HTR-8/SVneo (cell line): ENCODE measurements around the gene COPS7B.

Source experiments
- DNase-seq: peaks from one replicate; pipeline ENCODE4 v3.0.0; 2011; ENCODE audit warnings: low spot score, mixed read lengths; ENCODE audit not compliant: insufficient read length
- FAIRE-seq: peaks from 2 replicates; lab custom pipeline; 2011; peaks lifted over from hg19 to GRCh38; lab: Jason Lieb, UNC

COPS7B gene

DNA sequence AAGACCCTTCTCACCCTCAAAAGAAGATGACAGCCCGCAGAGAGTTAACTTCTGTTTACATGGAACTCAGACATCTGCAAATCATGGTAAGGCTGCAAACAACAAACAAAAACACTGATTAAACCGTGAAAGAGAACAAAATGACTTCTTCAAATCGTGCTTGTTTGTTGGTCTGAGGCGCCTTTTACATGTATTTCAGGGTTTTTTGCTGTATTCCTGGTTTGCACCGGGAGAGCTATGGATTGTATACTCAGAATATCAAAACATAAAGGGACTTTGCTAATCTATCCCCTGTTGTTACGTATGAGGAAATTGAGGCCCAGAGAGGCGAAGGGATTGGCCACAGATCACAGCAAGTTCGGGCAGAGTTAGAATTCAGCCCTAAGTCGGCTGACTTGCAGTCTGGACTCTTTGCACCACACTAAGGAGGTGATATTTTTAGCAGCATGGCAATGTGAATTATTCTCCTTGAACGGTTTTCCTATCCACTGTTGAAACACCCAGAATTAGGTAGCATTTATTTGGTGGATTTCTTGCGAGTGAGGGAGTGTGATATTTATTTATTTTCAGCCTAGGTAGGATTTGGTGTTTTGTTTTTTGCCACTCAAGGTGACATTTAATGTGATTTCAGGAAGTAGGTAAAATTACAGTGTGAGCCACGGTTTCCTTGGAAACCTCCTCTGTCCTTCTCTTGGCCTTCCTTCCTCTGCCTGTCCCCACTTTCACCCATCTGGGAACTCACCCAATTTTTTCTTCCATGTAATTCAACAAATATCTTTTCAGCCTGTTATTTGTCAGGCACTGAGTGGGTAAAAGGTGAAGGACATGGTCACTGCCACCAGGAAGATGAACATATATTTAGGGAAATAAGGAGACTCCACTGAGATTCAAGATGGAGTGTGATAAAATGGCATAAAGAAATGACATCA lies 4.2 kb upstream of the COPS7B start:
- DNase-seq, result no peak
- FAIRE-seq, result no peak

DNA sequence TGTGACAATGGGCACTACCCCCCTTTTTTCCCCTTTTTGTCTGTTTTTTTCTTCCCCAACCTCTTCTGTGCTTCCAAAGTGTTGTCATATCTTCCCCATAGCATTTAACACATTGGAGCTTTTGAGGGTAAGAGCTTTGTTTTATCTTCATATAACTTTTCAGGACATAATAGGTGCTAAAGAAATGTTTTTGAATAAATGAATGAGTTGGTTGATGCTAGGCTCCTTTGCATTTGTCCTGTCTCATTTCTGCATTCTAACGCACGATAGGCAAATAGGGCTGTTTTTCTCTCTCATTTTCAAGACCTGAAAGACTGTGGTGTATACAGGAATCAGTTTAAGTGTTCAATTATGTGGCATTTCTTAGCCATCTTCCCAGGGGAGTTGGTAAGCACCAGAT lies 832 bp upstream of the COPS7B start:
- DNase-seq (no peak), FAIRE-seq (no peak)

DNA sequence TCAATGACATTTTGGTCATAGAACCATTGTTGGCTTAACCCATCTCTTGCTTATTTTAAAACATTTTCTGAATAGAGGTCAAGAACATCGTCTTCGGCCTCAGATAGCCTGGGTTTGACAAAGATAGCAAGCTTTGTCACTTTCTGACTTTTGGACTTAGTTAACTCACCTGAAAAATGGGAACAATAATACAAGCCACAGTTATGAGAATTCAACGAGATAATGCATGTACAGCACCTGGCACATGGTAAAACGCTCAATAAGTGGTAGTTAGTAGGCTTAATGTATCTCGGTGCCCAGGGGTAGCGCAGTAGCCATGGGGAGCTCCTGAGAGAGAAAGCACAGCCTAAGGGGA lies 446 bp upstream of the COPS7B start:
- no peak for FAIRE-seq

DNA sequence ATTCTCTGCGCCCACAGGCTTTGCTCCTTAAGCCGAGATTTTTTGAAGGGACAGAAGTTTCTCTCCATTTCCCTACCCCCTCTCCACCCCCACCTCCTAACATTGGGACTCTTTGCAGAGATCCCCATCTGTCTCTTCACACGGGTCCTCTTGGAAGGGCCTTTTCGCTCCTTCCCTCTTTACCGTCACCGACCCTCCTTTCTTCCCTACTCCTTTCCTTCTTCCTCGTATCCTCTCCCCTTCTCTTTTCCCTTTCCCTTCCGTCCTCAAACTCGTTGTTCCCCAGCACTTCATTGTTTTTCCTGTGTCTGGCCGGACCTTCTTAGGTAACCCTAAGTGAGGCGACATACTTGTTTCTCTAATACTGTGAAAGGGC lies 660 bp downstream of the COPS7B start:
- DNase-seq (no peak), FAIRE-seq (no peak)

More for the DNA sequence above, 446 bp upstream of the COPS7B start:
- DNase-seq, result no peak

DNA sequence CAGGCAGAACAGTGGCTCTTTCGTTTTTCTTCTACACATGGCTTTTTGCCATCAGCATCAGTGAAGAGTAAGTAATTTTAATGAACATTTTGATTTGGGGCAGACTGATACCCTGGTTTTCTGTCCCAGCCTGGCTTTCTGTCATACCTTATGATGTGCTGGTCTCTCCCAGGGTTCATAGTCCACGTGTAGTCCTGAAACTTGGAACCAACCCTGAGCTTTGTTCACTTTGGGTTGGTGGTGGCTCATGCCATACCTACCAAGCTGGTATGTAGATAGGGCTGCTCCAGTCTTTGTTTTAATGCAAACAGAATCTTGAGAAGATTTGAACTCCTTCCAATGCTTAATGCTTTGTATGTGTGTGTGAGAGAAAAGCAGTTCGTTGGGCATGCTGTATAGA lies 4.9 kb downstream of the COPS7B start:
- FAIRE-seq, result no peak

DNA sequence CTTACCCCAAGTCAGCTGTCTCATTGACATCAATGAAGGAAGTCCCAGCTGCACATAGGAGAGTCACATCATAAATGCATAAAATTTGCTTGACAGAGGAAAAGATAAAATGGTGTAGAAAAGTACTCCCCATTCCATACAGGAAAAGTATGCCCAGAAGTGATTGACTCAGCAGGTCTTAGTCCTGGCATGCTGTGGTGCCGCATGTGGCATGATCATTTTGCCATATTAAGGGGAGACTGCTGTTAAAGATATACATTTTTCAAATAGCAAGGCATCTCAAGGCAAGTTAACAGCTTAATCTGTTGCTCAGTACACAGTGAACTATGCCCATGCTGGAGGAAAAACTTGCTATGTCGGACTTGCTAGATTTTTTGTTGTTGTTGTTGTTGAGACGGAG lies 8.1 kb downstream of the COPS7B start:
- FAIRE-seq (no peak), DNase-seq (no peak)

More for the DNA sequence above, 4.9 kb downstream of the COPS7B start:
- DNase-seq, result no peak

DNA sequence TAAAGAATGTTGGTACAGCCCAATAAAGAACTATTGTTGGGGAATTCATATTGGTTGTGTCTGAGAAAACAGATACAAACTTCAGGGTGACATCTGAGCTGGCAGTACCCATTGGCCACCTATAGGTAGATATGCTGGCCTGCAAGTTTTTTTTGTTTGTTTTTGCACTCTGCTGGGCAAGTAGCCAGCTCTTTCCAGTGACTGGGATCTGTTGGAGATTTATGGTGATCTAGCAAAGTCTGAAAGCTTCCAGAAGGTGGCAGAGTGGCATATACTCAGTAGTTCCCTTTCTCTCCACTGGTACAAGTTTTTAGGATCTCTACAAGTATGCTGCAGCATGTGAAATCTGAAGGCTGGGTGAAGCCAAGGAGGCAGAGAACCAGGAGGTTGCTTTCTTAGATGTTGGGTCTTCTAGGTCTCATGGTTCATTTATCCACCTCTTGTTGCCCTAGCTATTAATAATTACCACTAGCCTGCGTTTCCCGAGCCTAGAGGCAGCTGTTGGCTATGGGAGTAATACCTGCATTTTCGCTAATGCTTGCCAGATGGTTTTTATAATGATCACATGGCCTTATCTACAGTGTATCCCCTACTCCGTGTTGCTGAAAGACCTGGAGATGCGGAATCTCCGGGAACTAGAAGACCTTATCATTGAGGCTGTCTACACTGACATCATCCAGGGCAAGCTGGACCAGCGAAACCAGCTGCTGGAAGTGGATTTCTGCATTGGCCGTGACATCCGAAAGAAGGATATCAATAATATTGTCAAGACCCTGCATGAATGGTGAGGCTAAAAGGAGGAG lies 9.5 kb downstream of the COPS7B start:
- peak; percentile 39 for DNase-seq
- no peak for FAIRE-seq

DNA sequence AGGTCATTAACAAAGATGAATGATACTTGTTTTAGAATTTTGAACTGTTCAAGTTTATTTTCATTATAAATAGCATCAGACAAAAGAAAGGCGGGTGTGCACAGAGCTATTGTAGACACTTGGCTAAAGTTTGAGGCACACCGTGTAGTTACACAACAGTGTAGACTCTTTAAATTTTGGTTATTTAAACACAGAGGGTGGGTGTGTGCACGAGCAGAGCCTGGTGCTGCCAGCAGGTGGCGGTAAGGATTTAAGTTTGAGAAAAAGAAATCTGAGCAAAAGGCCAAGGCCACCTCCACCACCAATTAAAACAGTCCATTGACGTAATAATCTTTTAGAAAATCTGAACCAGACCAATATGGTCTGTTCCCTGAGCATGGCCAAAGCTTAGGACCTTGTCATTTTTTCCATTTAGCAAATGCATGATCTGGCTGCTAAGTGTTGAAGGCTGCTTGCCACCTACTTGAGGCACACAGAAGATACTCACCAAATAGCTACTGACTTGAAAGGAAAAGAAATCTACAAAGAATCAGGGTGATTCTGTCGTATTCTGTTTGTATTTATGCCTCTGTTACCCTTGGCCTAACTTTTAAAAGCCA lies 14.3 kb downstream of the COPS7B start:
- FAIRE-seq (no peak), DNase-seq (no peak)

DNA sequence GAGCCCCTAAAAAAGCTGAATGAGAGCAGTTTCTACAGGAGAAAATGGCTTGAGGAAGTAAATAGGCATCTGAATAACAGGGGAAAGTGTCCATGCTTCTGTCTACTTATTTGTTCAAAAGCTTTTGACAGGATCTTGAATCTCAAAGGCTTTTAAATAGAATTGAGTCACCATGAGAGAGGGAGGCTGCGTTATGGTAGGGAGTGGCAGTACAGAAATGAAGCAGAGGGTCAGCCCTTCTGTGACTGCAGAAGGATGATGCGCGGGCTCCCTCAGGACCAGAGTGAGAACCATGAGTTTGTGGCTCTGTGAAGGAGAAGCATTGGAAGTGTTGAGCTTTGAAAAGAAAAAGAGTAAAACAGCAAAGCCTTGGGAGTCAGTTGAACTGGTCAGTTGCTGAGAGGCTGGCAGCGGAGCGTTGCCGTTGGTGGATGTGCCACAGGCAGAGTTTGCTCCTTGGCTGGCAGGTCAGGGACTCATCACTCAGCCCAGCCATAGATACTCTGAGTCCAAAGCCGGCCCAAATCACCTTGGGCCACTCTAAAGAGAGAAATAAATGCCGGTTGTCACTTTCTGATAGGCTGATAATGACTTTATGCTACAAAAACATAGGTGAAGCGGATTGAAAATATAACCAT lies 17.4 kb downstream of the COPS7B start:
- no peak for FAIRE-seq
- no peak for DNase-seq

DNA sequence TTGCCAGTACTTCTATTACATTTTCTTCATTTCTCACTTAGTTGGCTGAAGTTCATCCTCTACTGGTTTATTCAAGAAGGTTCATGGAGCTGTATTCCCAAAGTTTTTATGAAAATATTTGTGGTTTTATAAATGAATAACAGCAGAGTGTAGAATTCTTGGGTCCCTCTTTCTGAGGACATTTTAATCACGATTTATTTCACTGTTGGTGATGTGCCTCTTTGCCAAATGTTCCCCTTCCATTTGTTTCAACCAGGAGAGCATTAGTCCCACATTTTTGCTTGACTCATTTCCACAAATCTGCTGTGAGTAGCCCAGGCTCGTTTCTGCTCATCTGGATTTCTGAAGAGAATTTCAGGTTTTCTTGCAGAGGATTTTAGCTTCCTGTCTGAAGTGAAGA lies 20.8 kb downstream of the COPS7B start:
- DNase-seq (no peak), FAIRE-seq (no peak)

DNA sequence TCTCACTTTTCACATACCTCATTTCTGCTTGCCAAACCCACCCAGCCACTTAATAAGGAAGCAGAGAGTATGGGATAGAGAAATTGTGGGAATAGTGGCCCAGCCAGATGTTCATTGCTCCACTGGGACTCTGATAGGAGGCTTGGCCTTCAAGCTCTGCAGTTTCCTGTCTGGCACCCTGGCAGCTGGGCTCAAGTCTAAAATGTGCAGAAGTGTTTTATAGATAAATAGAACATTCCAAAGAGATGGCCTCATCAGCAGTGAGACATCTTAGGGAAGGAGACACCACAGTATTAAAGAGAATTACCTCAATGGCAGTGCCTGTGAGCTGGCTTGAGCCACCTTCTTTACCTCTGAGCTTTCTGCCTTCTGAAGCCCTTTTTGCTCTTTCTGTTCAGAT lies 24.7 kb downstream of the COPS7B start:
- peak; percentile 37 for DNase-seq
- no peak for FAIRE-seq

DNA sequence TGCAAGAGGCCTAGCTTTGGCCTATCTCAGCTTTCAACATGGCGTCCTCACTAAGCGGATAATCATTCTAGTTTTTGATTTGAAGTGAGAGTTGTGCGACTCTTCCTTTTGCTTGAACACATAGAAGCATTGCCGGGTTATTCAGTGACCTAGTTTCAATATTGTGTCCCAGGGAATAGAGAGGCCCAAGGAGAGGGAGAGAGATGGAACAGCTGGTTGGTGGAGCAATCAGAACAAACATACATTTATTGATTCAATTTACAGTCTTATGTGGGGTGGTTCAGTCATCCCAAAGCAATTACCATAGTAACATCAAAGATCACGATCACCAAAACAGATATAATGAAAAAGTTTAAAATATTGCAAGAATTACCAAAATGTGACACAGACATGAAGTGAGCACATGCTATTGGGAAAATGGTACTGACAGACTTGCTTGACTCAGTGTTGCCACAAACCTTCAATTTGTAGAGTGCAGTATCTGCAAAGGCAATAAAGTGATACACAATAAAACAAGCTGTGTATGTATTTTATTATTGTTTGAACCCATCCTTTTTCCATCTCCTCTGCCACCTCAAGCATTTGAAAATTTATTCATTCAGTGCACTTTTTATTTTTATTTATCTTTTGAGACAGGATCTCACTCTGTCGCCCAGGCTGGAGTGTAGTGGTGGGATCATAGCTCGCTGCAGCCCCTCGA lies 30.2 kb downstream of the COPS7B start:
- no peak for FAIRE-seq
- no peak for DNase-seq

DNA sequence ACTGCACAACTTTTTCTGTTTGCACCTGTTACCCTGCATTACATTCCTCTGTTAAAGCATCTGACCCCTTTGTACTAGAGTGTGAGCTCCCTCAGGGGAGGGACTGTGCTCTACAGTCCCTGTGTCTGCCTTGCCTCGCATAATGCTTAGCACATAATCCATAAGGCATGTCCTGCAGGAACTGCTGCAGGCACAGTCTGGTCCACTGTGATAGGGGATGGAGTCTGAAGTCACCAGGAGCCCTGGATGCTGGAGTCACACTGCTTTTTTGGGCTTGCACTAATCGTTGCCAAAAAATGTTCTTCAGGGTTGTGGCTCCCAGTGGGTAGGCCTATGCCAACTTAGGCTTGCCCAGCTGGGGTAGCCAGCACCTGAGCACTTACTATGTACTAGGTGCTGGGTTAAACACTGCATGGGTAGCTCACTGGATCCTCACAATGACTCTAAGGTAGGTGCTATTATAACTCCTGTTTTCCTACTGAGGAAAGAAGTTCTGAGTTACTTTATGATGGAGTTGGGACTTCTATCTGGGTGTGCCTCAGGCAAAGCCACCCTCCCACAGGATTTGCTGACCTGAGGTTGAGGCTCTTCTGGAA lies 33.3 kb downstream of the COPS7B start:
- no peak for DNase-seq
- FAIRE-seq, result no peak

DNA sequence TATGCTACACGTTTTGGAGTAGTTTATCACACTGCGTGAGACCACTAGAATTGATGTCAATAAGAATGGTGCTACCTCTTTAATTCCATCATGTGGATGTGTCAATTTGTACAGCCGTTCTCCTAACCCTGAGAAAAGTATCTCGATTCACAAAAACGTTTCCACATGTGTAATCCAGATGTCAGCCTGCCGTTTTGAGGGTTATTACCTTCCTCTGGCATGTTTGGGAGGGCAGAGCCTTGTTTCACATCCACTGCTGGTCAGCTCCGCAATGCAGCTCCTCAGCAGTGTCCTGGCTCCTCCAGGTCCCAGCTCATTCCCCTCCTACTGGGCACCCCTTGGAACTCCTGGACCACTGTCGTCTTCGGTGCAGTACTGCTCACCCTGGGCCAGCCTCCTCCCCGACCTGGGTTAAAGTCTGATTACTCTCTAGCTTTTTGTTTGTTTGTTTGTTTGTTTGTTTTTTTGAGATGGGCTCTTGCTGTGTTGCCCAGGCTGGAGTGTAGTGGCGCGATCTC lies 34.6 kb downstream of the COPS7B start:
- no peak for FAIRE-seq
- no peak for DNase-seq

DNA sequence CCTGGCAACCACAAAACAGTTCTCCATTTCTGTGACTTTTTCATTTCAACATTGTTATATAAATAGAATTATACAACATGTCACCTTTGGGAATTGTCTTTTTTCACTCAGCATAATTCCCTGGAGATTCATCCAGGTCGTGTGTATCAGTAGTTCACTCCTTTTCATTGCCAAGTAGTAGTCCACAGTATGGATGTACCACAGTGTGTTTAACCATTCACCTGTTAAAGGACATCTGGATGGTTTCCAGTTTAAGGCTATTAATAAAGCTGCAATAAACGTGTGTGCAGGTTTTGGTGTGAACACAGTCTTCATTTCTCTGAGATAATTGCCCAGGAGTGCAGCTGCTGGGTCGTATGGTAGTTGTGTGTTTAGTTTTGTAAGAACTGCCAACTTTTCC lies 35.7 kb downstream of the COPS7B start:
- peak; percentile 20 for FAIRE-seq
- no peak for DNase-seq

DNA sequence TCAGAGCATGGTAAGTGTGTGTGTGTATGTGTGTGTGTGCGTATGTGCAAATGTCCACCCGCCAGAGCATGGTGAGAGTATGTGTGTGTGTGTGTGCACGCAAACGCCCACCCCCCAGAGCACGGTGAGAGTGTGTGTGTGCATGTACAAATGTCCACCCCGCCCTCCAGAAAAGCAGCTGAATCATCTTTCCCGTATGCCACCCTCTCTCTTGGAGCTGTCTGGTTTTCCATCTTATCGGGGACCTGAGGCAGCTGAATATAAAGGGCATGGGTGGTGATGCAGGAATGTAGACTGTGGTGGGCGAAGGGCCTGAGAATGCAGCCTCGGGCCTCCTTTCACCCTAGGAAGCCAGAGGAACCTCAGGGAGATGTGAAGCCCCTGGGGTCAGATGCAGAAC lies 66.9 kb downstream of the COPS7B start:
- FAIRE-seq (peak; percentile 46), DNase-seq (no peak)

DNA sequence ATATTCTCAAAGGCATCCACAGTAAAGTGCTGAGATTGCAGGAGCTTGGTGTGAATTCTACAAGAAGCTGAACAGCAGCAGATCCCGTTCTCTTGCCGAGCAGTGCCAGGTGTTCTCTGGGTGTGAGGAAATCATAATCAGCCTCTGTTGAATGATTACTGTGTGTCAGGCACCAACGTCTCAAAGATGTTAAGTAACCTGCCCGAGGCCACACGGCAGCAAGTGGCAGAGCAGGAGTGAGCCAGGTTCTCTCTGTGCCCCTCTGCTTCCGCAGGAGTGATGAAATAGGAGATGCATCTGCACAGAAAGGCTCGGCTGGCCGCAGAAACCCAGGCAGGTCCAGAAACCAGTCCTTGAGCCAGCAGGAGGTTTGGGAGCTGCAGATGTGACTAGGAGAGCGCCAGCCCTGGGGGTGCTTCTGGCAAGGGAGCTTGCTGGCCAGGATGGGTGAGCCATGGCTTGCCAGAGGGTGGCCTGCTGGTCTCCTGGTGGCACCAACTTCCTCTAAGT lies 68.4 kb downstream of the COPS7B start:
- DNase-seq, result no peak
- no peak for FAIRE-seq

DNA sequence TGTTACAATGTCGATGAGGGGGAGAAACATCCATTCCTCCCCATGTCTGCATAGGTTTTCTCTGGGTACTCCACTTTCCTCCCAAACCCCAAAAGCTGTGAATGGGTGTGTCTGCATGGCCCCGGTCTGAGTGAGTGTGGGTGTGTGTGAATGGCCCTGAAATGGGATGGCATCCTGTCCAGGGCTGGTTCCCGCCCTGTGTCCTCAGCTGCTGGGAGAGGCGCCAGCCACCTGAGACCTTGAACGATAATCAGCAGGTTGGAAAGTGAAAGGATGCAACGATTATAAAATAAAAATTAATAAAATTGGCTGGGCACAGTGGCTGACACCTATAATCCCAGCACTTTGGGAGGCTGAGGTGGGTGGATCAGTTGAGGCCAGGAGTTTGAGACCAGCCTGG lies 70.7 kb downstream of the COPS7B start:
- DNase-seq (no peak), FAIRE-seq (no peak)
